H1 (cell line): Measurements from ENCODE around the gene UBL5. TPM values are rescaled to one million over a fixed set of nuclear protein-coding genes. Genes with fewer than 3 reads are reported as not detected.

Experiments used
- CTCF ChIA-PET: fragments of 300-600 bp; sonication (Branson Sonifier 250); formaldehyde crosslinking; loops from one replicate; lab custom pipeline; 2021; ENCODE audit not compliant: partially characterized antibody; lab: Charles Lee
- POLR2A ChIA-PET: fragments of 300-600 bp; sonication (Branson Sonifier 250); formaldehyde crosslinking; loops from one replicate; lab custom pipeline; 2021; ENCODE audit warnings: inconsistent platforms; ENCODE audit not compliant: partially characterized antibody; lab: Charles Lee
- DNase-seq, 2 experiments: peaks; one replicate each; pipeline versions ENCODE4 v3.0.0 to v3.0.0-alpha.2; 2010 to 2022; ENCODE audit warnings: low spot score in 2 of 2, low read depth in 1 of 2, mixed read lengths in 1 of 2
- FAIRE-seq: peaks from 2 replicates; lab custom pipeline; 2011; peaks lifted over from hg19 to GRCh38; lab: Jason Lieb, UNC
- H2AFZ ChIP-seq: 2 replicates; pipeline ENCODE4 v1.8.1; 2012; ENCODE audit warnings: low read length, inconsistent platforms
- H2AK5ac ChIP-seq: 2 replicates; pipeline ENCODE4 v1.6.1; 2013; ENCODE audit warnings: low read depth, low read length
- H2BK120ac ChIP-seq: replicated peaks from 2 replicates; pipeline ENCODE3; 2013; ENCODE audit warnings: low read depth, low read length, inconsistent platforms
- H2BK12ac ChIP-seq: 2 replicates; pipeline ENCODE4 v1.6.1; 2013; ENCODE audit warnings: low read depth, low read length
- H2BK15ac ChIP-seq: 2 replicates; pipeline ENCODE4 v1.6.1; 2013; ENCODE audit warnings: low read length
- H2BK20ac ChIP-seq: 2 replicates; pipeline ENCODE4 v1.6.1; 2013; ENCODE audit warnings: low read length
- H2BK5ac ChIP-seq: 2 replicates; pipeline ENCODE4 v1.6.1; 2013; ENCODE audit warnings: low read depth, low read length
- H3K14ac ChIP-seq: 2 replicates; pipeline ENCODE4 v1.6.1; 2013; ENCODE audit warnings: inconsistent platforms; ENCODE audit not compliant: insufficient read length
- H3K18ac ChIP-seq: 2 replicates; pipeline ENCODE4 v1.6.1; 2013; ENCODE audit warnings: low read length; ENCODE audit errors: extremely low read depth
- H3K23ac ChIP-seq: 2 replicates; pipeline ENCODE4 v1.6.1; 2013; ENCODE audit warnings: inconsistent platforms; ENCODE audit not compliant: insufficient read length
- H3K23me2 ChIP-seq: 2 replicates; pipeline ENCODE4 v1.6.1; 2013; ENCODE audit warnings: low read depth, low read length
- H3K27ac ChIP-seq: 2 replicates; pipeline ENCODE4 v1.6.1; 2011; ENCODE audit warnings: low read depth, low read length, inconsistent platforms
- H3K27me3 ChIP-seq, 4 experiments: replicated peaks in 1 of 4; 1 replicate in 1 of 4; 2 replicates in 3 of 4; pipeline versions ENCODE4 v1.6.1 to v1.8.1; 2011 to 2013; ENCODE audit warnings: low read length in 3 of 4, mild to moderate bottlenecking in 3 of 4, inconsistent platforms in 2 of 4, mixed read lengths in 2 of 4, moderate library complexity in 1 of 4; ENCODE audit not compliant: control insufficient read depth in 3 of 4, insufficient read depth in 3 of 4; ENCODE audit errors: extremely low read depth in 1 of 4
- H3K36me3 ChIP-seq, 4 experiments: 2 replicates each; pipeline versions ENCODE4 v1.6.1 to v1.8.1; 2011 to 2013; ENCODE audit warnings: mild to moderate bottlenecking in 4 of 4, low read length in 3 of 4, moderate library complexity in 2 of 4, control low read depth in 1 of 4, inconsistent platforms in 1 of 4; ENCODE audit not compliant: insufficient read depth in 4 of 4, control insufficient read depth in 2 of 4
- H3K4ac ChIP-seq: replicated peaks from 2 replicates; pipeline ENCODE3; 2013; ENCODE audit warnings: low read length, low read depth, mixed read lengths, inconsistent platforms; ENCODE audit not compliant: insufficient read length
- H3K4me1 ChIP-seq, 4 experiments: replicated peaks in 1 of 4; 1 replicate in 1 of 4; 2 replicates in 3 of 4; pipeline versions ENCODE4 v1.6.1 to v1.8.1; 2011 to 2013; ENCODE audit warnings: low read length in 3 of 4, inconsistent platforms in 2 of 4, mixed read lengths in 1 of 4; ENCODE audit not compliant: insufficient read depth in 4 of 4, control insufficient read depth in 3 of 4
- H3K4me2 ChIP-seq, 2 experiments: 2 replicates each; pipeline versions ENCODE4 v1.6.1 to v1.8.1; 2011 to 2013; ENCODE audit warnings: low read depth in 2 of 2, low read length in 2 of 2, control low read depth in 1 of 2, inconsistent platforms in 1 of 2, mild to moderate bottlenecking in 1 of 2; ENCODE audit not compliant: insufficient read depth in 1 of 2
- H3K4me3 ChIP-seq, 4 experiments: fragments of 200-600, 300-600 bp in 1 of 4; sonication (generic), shearing (Covaris generic), sonication (Bioruptor Twin) in 1 of 4; 2 replicates each; pipeline versions ENCODE4 v1.5.1 to v1.8.1; 2011 to 2016; ENCODE audit warnings: low read length in 4 of 4, low read depth in 3 of 4, control low read depth in 2 of 4, inconsistent platforms in 2 of 4, mild to moderate bottlenecking in 2 of 4, mixed read lengths in 1 of 4, moderate library complexity in 1 of 4; ENCODE audit not compliant: insufficient read depth in 2 of 4; ENCODE audit errors: extremely low read depth in 1 of 4
- H3K56ac ChIP-seq: replicated peaks from 2 replicates; pipeline ENCODE3; 2013; ENCODE audit warnings: low read depth, mild to moderate bottlenecking, mixed read lengths, low read length, inconsistent platforms; ENCODE audit not compliant: insufficient read length
- H3K79me1 ChIP-seq: 2 replicates; pipeline ENCODE4 v1.6.1; 2013; ENCODE audit warnings: low read depth, low read length, control low read depth
- H3K79me2 ChIP-seq, 2 experiments: 2 replicates each; pipeline versions ENCODE4 v1.6.1 to v1.8.1; 2012 to 2013; ENCODE audit warnings: low read length in 2 of 2, mild to moderate bottlenecking in 2 of 2, inconsistent platforms in 1 of 2; ENCODE audit not compliant: insufficient read depth in 2 of 2, control insufficient read depth in 1 of 2
- H3K9ac ChIP-seq, 4 experiments: replicated peaks in 1 of 4; 1 replicate in 1 of 4; 2 replicates in 3 of 4; pipeline versions ENCODE4 v1.6.1 to v1.8.1; 2011 to 2013; ENCODE audit warnings: low read depth in 3 of 4, low read length in 3 of 4, control low read depth in 2 of 4, mild to moderate bottlenecking in 2 of 4, moderate library complexity in 2 of 4, inconsistent platforms in 1 of 4; ENCODE audit errors: extremely low read depth in 1 of 4
- H3K9me3 ChIP-seq, 2 experiments: 2 replicates each; pipeline versions ENCODE4 v1.6.1 to v1.8.1; 2012 to 2013; ENCODE audit warnings: mild to moderate bottlenecking in 2 of 2, moderate library complexity in 2 of 2, control low read depth in 1 of 2, inconsistent platforms in 1 of 2, low read depth in 1 of 2, low read length in 1 of 2, mixed read lengths in 1 of 2; ENCODE audit not compliant: insufficient read depth in 2 of 2
- H4K20me1 ChIP-seq, 2 experiments: replicated peaks in 1 of 2; 2 replicates each; pipeline versions ENCODE3 to v1.8.1; 2011 to 2013; ENCODE audit warnings: inconsistent platforms in 2 of 2, low read length in 2 of 2, mild to moderate bottlenecking in 1 of 2; ENCODE audit not compliant: insufficient read depth in 2 of 2, control insufficient read depth in 1 of 2
- H4K5ac ChIP-seq: 2 replicates; pipeline ENCODE4 v1.6.1; 2013; ENCODE audit warnings: low read length, low read depth, mixed read lengths, inconsistent platforms; ENCODE audit not compliant: insufficient read length
- H4K8ac ChIP-seq: 2 replicates; pipeline ENCODE4 v1.8.0; 2013; ENCODE audit warnings: mild to moderate bottlenecking, moderate library complexity, low read length, inconsistent platforms; ENCODE audit not compliant: insufficient read depth; ENCODE audit errors: extremely low read depth
- H4K91ac ChIP-seq: replicated peaks from 2 replicates; pipeline ENCODE3; 2013; ENCODE audit warnings: low read length, mixed read lengths, inconsistent platforms; ENCODE audit not compliant: insufficient read length
- BCL11A ChIP-seq, 2 experiments: IDR thresholded peaks; one replicate each; pipeline ENCODE4 v1.6.1; 2011; ENCODE audit warnings: low read depth in 2 of 2, low read length in 2 of 2, mild to moderate bottlenecking in 2 of 2
- CREB1 ChIP-seq: IDR thresholded peaks from 2 replicates; pipeline ENCODE4 v1.6.1; 2012; ENCODE audit warnings: inconsistent platforms
- JUN ChIP-seq: IDR thresholded peaks from 2 replicates; pipeline ENCODE4 v1.6.1; 2011; ENCODE audit warnings: low read depth, mild to moderate bottlenecking, improper control_type of control experiment, low read length
- KDM1A ChIP-seq: fragments of 200-600, 300-600 bp; sonication (generic); IDR thresholded peaks from 2 replicates; pipeline ENCODE4 v1.7.1; 2016; ENCODE audit warnings: mild to moderate bottlenecking, low read length, borderline replicate concordance
- NANOG ChIP-seq: IDR thresholded peaks from 2 replicates; pipeline ENCODE4 v1.6.1; 2011; ENCODE audit warnings: low read length, low read depth, mild to moderate bottlenecking, inconsistent platforms; ENCODE audit not compliant: insufficient read depth, poor library complexity, severe bottlenecking
- POU5F1 ChIP-seq: IDR thresholded peaks from 2 replicates; pipeline ENCODE4 v1.6.1; 2011; ENCODE audit warnings: low read depth, mild to moderate bottlenecking, low read length, moderate library complexity
- RFX5 ChIP-seq: IDR thresholded peaks from 2 replicates; pipeline ENCODE4 v1.6.1; 2011; ENCODE audit warnings: low read depth, low read length, improper control_type of control experiment, borderline replicate concordance
- RXRA ChIP-seq: IDR thresholded peaks from 2 replicates; pipeline ENCODE4 v1.6.1; 2011; ENCODE audit warnings: low read depth, mild to moderate bottlenecking, low read length, moderate library complexity; ENCODE audit not compliant: insufficient read depth
- SIRT6 ChIP-seq: IDR thresholded peaks from one replicate; pipeline ENCODE4 v1.7.1; 2012; ENCODE audit warnings: low read length, inconsistent platforms
- SP1 ChIP-seq: IDR thresholded peaks from 2 replicates; pipeline ENCODE4 v1.6.1; 2011; ENCODE audit warnings: low read depth, low read length
- TAF1 ChIP-seq: IDR thresholded peaks from 2 replicates; pipeline ENCODE4 v1.6.1; 2011; ENCODE audit warnings: mild to moderate bottlenecking, low read depth, low read length
- WGBS, 2 experiments: shearing (Covaris generic) in 1 of 2; methylation state at CpG; one replicate each; pipeline versions ENCODE4 v1.1.6 to v1.1.7; 2013 to 2015; ENCODE audit warnings: low lambda C conversion rate in 2 of 2, mixed read lengths in 2 of 2, inconsistent platforms in 1 of 2, low coverage in 1 of 2, missing lambda C conversion rate in 1 of 2; ENCODE audit not compliant: insufficient replicate concordance in 2 of 2, insufficient coverage in 1 of 2, insufficient read length in 1 of 2; ENCODE audit errors: extremely low coverage in 1 of 2, missing lambda C conversion rate in 1 of 2; 5-methylcytosine and 5-hydroxymethylcytosine counted together
- polyA plus RNA-seq, 7 experiments: library from polyadenylated mRNA; depleted of rRNA in 3 of 7; stranded (reverse) in 5 of 7; unstranded in 2 of 7; fragments of >200 nt in 5 of 7; fragments of 200-250 nt in 2 of 7; gene quantifications; 1 replicate in 5 of 7; 2 replicates in 1 of 7; 4 replicates in 1 of 7; pipeline versions ENCODE4 v1.2.1 to v1.2.3, GENCODE V29; 2011 to 2013; ENCODE audit warnings: missing spikeins in 2 of 7, mixed read lengths in 2 of 7
- total RNA-seq: library from RNA; stranded (reverse); fragmentation: NEBNext Ultra II Directional; extraction: Animal tissue kit (Norgen Biotek cat#: 25700); gene quantifications from 2 replicates; pipeline ENCODE4 v1.2.1, GENCODE V29; 2021

The UBL5 gene
- total and polyA plus RNA-seq, 2 of the 8 experiments (the other 6 are each of a cell fraction or from before 2014, with no cell fraction given) = 416 to 1,209 TPM

DNA sequence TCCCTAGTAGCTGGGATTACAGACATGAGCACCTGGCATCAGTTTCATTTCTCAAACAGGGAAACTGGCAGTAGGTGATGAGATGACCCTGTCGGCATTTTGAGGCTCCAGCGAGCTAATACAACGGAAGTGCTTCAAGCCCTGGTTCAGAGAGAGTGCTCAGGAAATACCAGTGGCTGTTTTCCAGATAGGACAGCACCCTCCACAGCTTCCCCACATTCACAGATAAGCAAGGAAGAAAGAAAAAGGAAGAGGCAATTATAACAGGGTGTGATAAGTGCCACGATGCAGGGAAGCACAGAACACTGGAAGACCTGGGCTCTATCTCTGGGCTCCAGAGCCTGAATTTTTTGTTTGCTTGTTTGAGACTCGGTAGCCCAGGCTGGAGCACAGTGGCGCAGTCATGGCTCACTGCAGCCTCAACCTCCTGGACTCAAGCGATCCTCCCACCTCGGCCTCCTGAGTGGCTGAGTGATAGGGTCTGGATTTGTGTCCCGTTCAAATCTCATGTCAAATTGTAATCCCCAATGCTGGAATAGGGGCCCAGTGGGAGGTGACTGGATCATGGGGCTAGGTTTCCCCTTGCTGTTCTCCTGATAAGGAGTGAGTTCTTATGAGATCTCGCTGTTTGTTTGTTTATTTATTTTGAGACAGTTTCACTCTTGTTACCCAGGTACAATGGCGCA, 50.9 kb downstream of the UBL5 start:
- H3K23ac ChIP-seq = no peak overlapping the region
- peaks cover 0 to 3% of the 10 kb centered on the region in 2 experiments for H4K20me1 ChIP-seq
- H4K5ac ChIP-seq = no peak overlapping the region
- no peak overlapping the region for H3K56ac ChIP-seq
- FAIRE-seq (no peak), DNase-seq (no peak)
- H3K18ac ChIP-seq = no peak overlapping the region
- no peak overlapping the region for H2BK15ac ChIP-seq
- H2BK12ac ChIP-seq = no peak overlapping the region
- no peak overlapping the region for H2BK20ac ChIP-seq
- no peak overlapping the region for H4K8ac ChIP-seq
- no peak overlapping the region for H3K4ac ChIP-seq
- CTCF ChIA-PET = interaction anchor here (1.1 kb wide), 1 partner anchor 9 kb away, joined by 4 read pairs; no protein-coding TSS in a partner anchor
- no peak overlapping the region for H3K14ac ChIP-seq
- H3K27me3 ChIP-seq = no peaks in the 10 kb centered on the region
- no peak overlapping the region for H2AK5ac ChIP-seq
- H3K27ac ChIP-seq = no peak overlapping the region
- H3K4me3 ChIP-seq = no peak overlapping the region
- no peaks in the 10 kb centered on the region; a peak in 1 of 4 replicates for H3K79me2 ChIP-seq
- no peak overlapping the region for H2BK120ac ChIP-seq
- H4K91ac ChIP-seq = no peak overlapping the region
- H3K9me3 ChIP-seq = no peaks in the 10 kb centered on the region
- no peak overlapping the region for H2BK5ac ChIP-seq
- H3K4me2 ChIP-seq = no peak overlapping the region
- no peak overlapping the region for H3K9ac ChIP-seq
- H3K23me2 ChIP-seq = no peaks in the 10 kb centered on the region
- peaks cover 0 to 6% (median 0%) of the 10 kb centered on the region in 4 experiments; a peak in 5 of 7 replicates for H3K4me1 ChIP-seq
- peaks cover 4% of the 10 kb centered on the region; the same call in 1 of the 2 replicates for H3K79me1 ChIP-seq
- 80% methylated on average over 11 of the region's 11 CpGs; no CpG with 5 or more reads in 1 of the 2 experiments for WGBS, 2 experiments
- H2AFZ ChIP-seq = no peak overlapping the region
- POLR2A ChIA-PET = interaction anchor here (0.9 to 1.2 kb wide), 3 partner anchors 10 to 11 kb away, joined by 5 to 8 read pairs (median 7); no protein-coding TSS in a partner anchor
- H3K36me3 ChIP-seq = no peaks in the 10 kb centered on the region
- TF ChIP-seq RFX5 = no peak
- no peak for TF ChIP-seq SIRT6
- no peak for TF ChIP-seq NANOG
- TF ChIP-seq KDM1A = no peak
- TF ChIP-seq BCL11A (IDR thresholded peaks at IDR 0.05; ENCODE audit: low read depth in 2 of 2, low read length in 2 of 2) = no peak
- no peak for TF ChIP-seq JUN
- TF ChIP-seq POU5F1 = no peak
- TF ChIP-seq TAF1 = no peak
- TF ChIP-seq RXRA = no peak
- TF ChIP-seq CREB1 = no peak
- TF ChIP-seq SP1 = no peak
